WERI-Rb-1 (cell line): ENCODE measurements around the gene SCN7A.

Source experiments
- DNase-seq: peaks from one replicate; pipeline ENCODE4 v3.0.0-alpha.2; 2020
- H3K27ac ChIP-seq: fragments of 250-450 bp; sonication (Bioruptor Pico); 2 replicates; pipeline ENCODE4 v1.5.1; 2020; ENCODE audit warnings: mild to moderate bottlenecking, moderate library complexity
- H3K27me3 ChIP-seq: fragments of 250-450 bp; sonication (Bioruptor Pico); 2 replicates; pipeline ENCODE4 v1.5.1; 2021; ENCODE audit warnings: mild to moderate bottlenecking, low read depth, moderate library complexity; ENCODE audit not compliant: insufficient read depth, severe bottlenecking
- H3K36me3 ChIP-seq: fragments of 250-450 bp; sonication (Bioruptor Pico); 2 replicates; pipeline ENCODE4 v1.5.1; 2020; ENCODE audit warnings: mild to moderate bottlenecking, moderate library complexity
- H3K4me3 ChIP-seq: 2 replicates; pipeline ENCODE4 v1.5.1; 2011; ENCODE audit warnings: low read depth, mild to moderate bottlenecking, control low read depth, low read length
- H3K9me3 ChIP-seq: fragments of 250-450 bp; sonication (Bioruptor Pico); 2 replicates; pipeline ENCODE4 v1.5.1; 2021; ENCODE audit warnings: mild to moderate bottlenecking, moderate library complexity; ENCODE audit not compliant: severe bottlenecking
- TF ChIP-seq, protein P1 (sequence below): IDR thresholded peaks from 2 replicates; pipeline ENCODE4 v1.5.1; 2011; ENCODE audit warnings: low read depth, mild to moderate bottlenecking, control low read depth, inconsistent platforms, low read length

SCN7A gene

GRCh38 chr2:166419616-166419934 is 74.5 kb downstream of the SCN7A start:
- H3K27me3 ChIP-seq, result no peaks in the 10 kb centered on the region
- no peak overlapping the region for H3K27ac ChIP-seq
- TF ChIP-seq, protein P1, sequence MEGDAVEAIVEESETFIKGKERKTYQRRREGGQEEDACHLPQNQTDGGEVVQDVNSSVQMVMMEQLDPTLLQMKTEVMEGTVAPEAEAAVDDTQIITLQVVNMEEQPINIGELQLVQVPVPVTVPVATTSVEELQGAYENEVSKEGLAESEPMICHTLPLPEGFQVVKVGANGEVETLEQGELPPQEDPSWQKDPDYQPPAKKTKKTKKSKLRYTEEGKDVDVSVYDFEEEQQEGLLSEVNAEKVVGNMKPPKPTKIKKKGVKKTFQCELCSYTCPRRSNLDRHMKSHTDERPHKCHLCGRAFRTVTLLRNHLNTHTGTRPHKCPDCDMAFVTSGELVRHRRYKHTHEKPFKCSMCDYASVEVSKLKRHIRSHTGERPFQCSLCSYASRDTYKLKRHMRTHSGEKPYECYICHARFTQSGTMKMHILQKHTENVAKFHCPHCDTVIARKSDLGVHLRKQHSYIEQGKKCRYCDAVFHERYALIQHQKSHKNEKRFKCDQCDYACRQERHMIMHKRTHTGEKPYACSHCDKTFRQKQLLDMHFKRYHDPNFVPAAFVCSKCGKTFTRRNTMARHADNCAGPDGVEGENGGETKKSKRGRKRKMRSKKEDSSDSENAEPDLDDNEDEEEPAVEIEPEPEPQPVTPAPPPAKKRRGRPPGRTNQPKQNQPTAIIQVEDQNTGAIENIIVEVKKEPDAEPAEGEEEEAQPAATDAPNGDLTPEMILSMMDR, result no peak; the same call in 1 of the 2 replicates
- H3K4me3 ChIP-seq, result no peak overlapping the region
- no peak for DNase-seq
- H3K9me3 ChIP-seq, result no peaks in the 10 kb centered on the region
- H3K36me3 ChIP-seq, result no peaks in the 10 kb centered on the region

DNA sequence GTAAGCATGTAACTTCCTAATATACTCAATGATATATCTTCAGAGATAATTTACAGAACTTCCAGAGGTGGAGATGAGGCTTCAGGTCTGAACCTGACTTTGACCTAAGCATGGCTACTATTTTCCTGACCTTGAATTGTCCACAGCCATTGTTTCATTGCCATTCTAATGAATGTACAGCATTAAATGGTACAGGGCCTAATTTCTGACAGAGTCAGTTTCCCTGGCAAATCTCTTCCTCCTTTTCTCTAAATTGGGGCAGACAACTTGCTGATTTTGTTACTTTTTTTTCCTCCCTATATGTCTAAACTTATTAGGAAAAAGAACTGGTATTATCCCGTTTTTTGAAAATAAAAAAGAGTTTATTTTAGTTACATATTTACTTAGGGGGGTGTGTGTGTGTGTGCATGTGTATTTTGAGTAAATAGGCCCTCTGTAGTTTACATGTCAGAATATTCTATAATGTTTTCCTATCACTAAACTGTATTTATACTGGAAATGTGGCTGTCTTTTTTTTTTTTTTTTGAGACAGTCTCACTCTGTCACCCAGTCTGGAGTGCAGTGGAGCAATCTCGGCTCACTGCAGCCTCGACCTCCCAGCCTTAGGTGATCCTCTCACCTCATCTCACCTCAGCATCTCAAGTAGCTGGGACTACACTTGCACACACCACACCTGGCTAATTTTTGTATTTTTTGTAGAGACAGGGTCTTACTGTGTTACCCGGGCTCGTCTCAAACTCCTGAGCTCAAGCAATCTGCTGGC is 75.0 kb downstream of the SCN7A start:
- no peak overlapping the region for H3K27ac ChIP-seq
- no peaks in the 10 kb centered on the region for H3K9me3 ChIP-seq
- TF ChIP-seq, protein P1, result no peak
- peak; percentile 12 for DNase-seq
- H3K4me3 ChIP-seq, result no peak overlapping the region
- H3K27me3 ChIP-seq, result no peaks in the 10 kb centered on the region
- H3K36me3 ChIP-seq, result no peaks in the 10 kb centered on the region

DNA sequence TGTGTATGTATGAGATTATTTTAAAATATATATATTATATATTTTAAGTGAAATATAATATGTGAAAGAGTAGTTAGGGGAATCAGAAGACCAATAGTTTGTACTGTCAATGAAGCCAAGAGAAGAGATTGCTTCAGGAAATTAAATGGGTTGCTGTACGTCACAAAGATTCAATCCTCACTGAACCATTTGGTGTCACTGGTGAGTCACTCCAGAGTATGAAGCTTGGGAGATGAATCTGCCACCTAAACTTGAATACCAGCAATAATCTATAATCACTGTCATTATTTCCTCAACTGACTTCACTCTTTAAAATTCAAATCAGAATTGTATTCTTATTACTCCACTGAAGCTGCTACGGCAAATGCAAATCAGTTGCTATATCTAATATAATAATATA is 76.4 kb downstream of the SCN7A start:
- peak; percentile 19 for DNase-seq
- Histone ChIP-seq H3K9me3 (no peaks in the 10 kb centered on the region), H3K36me3 (no peaks in the 10 kb centered on the region), H3K27ac (no peak overlapping the region), H3K4me3 (no peak overlapping the region), H3K27me3 (no peaks in the 10 kb centered on the region)
- TF ChIP-seq, protein P1, result peak; percentile 50; the same call in 1 of the 2 replicates

DNA sequence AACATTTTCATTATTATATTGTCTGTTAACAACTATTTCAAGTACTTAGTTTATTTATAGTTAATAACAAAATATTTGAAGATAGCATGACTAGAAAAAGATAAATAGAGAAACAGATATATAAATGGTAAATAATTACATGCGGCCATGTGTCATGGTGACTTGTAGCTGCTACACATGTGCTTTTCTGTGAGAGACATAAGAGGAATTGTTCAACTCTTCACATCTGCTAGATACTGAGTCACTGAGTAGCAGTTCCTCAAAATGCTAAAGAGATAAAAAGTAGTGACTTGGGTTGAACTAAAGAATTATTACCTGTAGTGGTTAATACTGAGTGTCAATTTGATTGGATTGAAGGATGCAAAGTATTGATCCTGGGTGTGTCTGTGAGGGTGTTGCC is 80.8 kb downstream of the SCN7A start:
- Histone ChIP-seq H3K36me3 (no peaks in the 10 kb centered on the region), H3K27ac (no peak overlapping the region), H3K27me3 (no peaks in the 10 kb centered on the region), H3K9me3 (no peaks in the 10 kb centered on the region), H3K4me3 (no peak overlapping the region)
- TF ChIP-seq, protein P1, result no peak
- no peak for DNase-seq

DNA sequence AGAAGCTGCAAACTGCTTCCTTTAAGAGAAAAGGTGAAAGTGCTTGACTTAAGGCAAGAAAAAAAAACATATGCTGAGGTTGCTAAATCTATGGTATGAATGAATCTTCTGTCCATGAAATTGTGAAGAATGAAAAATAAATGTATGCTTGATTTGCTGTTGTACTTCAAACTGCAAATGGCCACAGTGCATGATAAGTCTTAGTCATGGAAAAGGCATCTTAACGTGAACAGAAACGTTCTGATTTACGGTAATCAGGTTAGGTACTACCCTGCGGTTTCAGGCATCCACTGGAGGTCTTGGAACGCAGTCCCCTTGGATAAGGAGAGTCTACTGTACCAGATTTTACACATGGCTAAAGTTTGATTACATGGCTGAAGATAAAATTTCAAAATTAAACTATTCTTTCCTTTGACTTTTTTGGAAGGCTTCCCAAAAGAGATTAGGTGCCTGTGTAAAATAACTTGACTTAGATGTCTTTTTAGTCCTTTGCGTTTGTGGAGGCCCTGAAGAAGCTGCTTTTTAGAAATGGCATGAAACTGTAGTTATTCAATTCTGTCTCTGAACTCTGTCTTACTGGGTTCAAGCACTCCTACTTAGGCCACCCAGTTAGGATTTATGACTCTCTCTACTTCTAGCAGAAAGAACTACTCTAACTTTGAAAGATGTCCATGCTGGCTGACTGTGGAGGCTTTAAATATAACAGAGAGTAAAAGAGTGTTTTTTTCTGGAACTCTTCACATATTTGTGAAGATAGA is 82.4 kb downstream of the SCN7A start:
- no peak overlapping the region for H3K27ac ChIP-seq
- no peaks in the 10 kb centered on the region for H3K27me3 ChIP-seq
- TF ChIP-seq, protein P1, result no peak

More for the DNA sequence above, 82.4 kb downstream of the SCN7A start:
- Histone ChIP-seq H3K9me3 (no peaks in the 10 kb centered on the region), H3K36me3 (no peaks in the 10 kb centered on the region), H3K4me3 (no peak overlapping the region)
- DNase-seq, result no peak
